Loucy (cell line): ENCODE data around the gene CHMP1A.

Experiments used
- H2AFZ ChIP-seq: fragments of 200-600 bp; sonication (generic); 2 replicates; pipeline ENCODE4 v1.6.0; 2016; ENCODE audit warnings: antibody characterized with exemption, mild to moderate bottlenecking, low read length, moderate library complexity
- H3F3A ChIP-seq: fragments of 200-600 bp; 2 replicates; pipeline ENCODE4 v1.6.0; 2016; ENCODE audit warnings: antibody characterized with exemption, low read depth, mild to moderate bottlenecking
- H3K27me3 ChIP-seq: fragments of 200-600 bp; sonication (generic); 2 replicates; pipeline ENCODE4 v1.6.1; 2014; ENCODE audit warnings: low read length, mild to moderate bottlenecking; ENCODE audit not compliant: insufficient read depth, poor library complexity, severe bottlenecking
- H3K36me3 ChIP-seq: fragments of 200-600 bp; sonication (generic); 2 replicates; pipeline ENCODE4 v1.6.1; 2016; ENCODE audit warnings: low read length; ENCODE audit not compliant: insufficient read depth
- H3K4me1 ChIP-seq: fragments of 200-600 bp; sonication (generic); 2 replicates; pipeline ENCODE4 v1.5.1; 2014; ENCODE audit warnings: low read length, mild to moderate bottlenecking; ENCODE audit not compliant: insufficient read depth, poor library complexity, severe bottlenecking
- H3K4me2 ChIP-seq: fragments of 200-600 bp; sonication (generic); 2 replicates; pipeline ENCODE4 v1.6.0; 2014; ENCODE audit warnings: antibody characterized with exemption, low read length, low read depth, mild to moderate bottlenecking; ENCODE audit not compliant: poor library complexity, severe bottlenecking
- H3K4me3 ChIP-seq: fragments of 200-600 bp; sonication (generic); 2 replicates; pipeline ENCODE4 v1.5.1; 2014; ENCODE audit warnings: low read length, mild to moderate bottlenecking, mixed read lengths; ENCODE audit not compliant: poor library complexity, severe bottlenecking
- H3K79me2 ChIP-seq: fragments of 200-600 bp; sonication (generic); 2 replicates; pipeline ENCODE4 v1.6.1; 2014; ENCODE audit warnings: low read length; ENCODE audit not compliant: insufficient read depth
- H3K9ac ChIP-seq: fragments of 200-600 bp; sonication (generic); 2 replicates; pipeline ENCODE4 v1.6.0; 2014; ENCODE audit warnings: mild to moderate bottlenecking, low read depth, low read length, moderate library complexity; ENCODE audit not compliant: poor library complexity, severe bottlenecking
- H3K9me2 ChIP-seq: fragments of 200-600 bp; sonication (generic); replicated peaks from 2 replicates; pipeline ENCODE4 v1.6.1; 2016; ENCODE audit warnings: low read depth, low read length, mixed read lengths
- H3K9me3 ChIP-seq: fragments of 200-600 bp; sonication (generic); 2 replicates; pipeline ENCODE4 v1.6.1; 2014; ENCODE audit warnings: mild to moderate bottlenecking, antibody characterized with exemption, low read length, low read depth; ENCODE audit not compliant: insufficient read depth
- H4K20me1 ChIP-seq: fragments of 200-600 bp; sonication (generic); 2 replicates; pipeline ENCODE4 v1.6.0; 2014; ENCODE audit warnings: antibody characterized with exemption, low read length, mild to moderate bottlenecking; ENCODE audit not compliant: insufficient read depth, poor library complexity, severe bottlenecking
- CTCF ChIP-seq: fragments of 200-600 bp; sonication (generic); conservative IDR thresholded peaks from 2 replicates; pipeline ENCODE4 v1.5.1; 2014; ENCODE audit warnings: mild to moderate bottlenecking, antibody characterized with exemption, low read length
- EZH2phosphoT487 ChIP-seq: fragments of 200-600 bp; IDR thresholded peaks from 2 replicates; pipeline ENCODE4 v1.6.1; 2018; ENCODE audit warnings: antibody characterized with exemption, mild to moderate bottlenecking, moderate library complexity, borderline replicate concordance

Gene CHMP1A

GRCh38 chr16:89620406-89620841 is 37.1 kb downstream of the CHMP1A start:
- H3K9me3 ChIP-seq, result no peaks in the 10 kb centered on the region
- H3K4me3 ChIP-seq, result no peak overlapping the region
- H3K79me2 ChIP-seq, result no peaks in the 10 kb centered on the region
- H3K9ac ChIP-seq, result no peak overlapping the region
- H4K20me1 ChIP-seq, result no peaks in the 10 kb centered on the region
- H3K27me3 ChIP-seq, result no peaks in the 10 kb centered on the region
- no peaks in the 10 kb centered on the region for H3K9me2 ChIP-seq
- no peaks in the 10 kb centered on the region for H3F3A ChIP-seq
- TF ChIP-seq EZH2phosphoT487, result no peak
- no peak for TF ChIP-seq CTCF
- H3K4me2 ChIP-seq, result no peak overlapping the region
- no peaks in the 10 kb centered on the region for H3K36me3 ChIP-seq
- H3K4me1 ChIP-seq, result peaks cover 7% of the 10 kb centered on the region
- H2AFZ ChIP-seq, result no peak overlapping the region

GRCh38 chr16:89619840-89620239 is 37.7 kb downstream of the CHMP1A start:
- Histone ChIP-seq H3K36me3 (no peaks in the 10 kb centered on the region), H3K4me1 (peaks cover 7% of the 10 kb centered on the region), H3K4me3 (no peak overlapping the region), H3K9me3 (no peaks in the 10 kb centered on the region), H2AFZ (no peak overlapping the region), H3K9ac (no peak overlapping the region), H3K27me3 (no peaks in the 10 kb centered on the region), H4K20me1 (no peaks in the 10 kb centered on the region), H3K4me2 (no peak overlapping the region), H3K9me2 (no peaks in the 10 kb centered on the region), H3F3A (no peaks in the 10 kb centered on the region), H3K79me2 (no peaks in the 10 kb centered on the region)
- TF ChIP-seq EZH2phosphoT487 (no peak), CTCF (no peak)

- peaks cover 11% of the 10 kb centered on the region for H3K4me1 ChIP-seq
- no peak overlapping the region for H3K4me2 ChIP-seq
- H3K4me3 ChIP-seq, result no peak overlapping the region
- no peaks in the 10 kb centered on the region for H3K9me3 ChIP-seq
- H3K9ac ChIP-seq, result no peak overlapping the region
- H3K36me3 ChIP-seq, result no peaks in the 10 kb centered on the region
- H3K27me3 ChIP-seq, result no peaks in the 10 kb centered on the region
- H2AFZ ChIP-seq, result no peak overlapping the region
- H4K20me1 ChIP-seq, result no peaks in the 10 kb centered on the region
- H3K9me2 ChIP-seq, result no peaks in the 10 kb centered on the region
- TF ChIP-seq CTCF (no peak), EZH2phosphoT487 (no peak)
- no peaks in the 10 kb centered on the region for H3F3A ChIP-seq
- no peaks in the 10 kb centered on the region for H3K79me2 ChIP-seq
Measured at GRCh38 chr16:89618109-89618998, 39.2 kb downstream of the CHMP1A start.
